ENCODE results near the gene RASGRP1.

GRCh38 chr15:38547255-38547997 is 17.2 kb downstream of the RASGRP1 start:
- TF ChIP-seq CTCF (IDR thresholded peaks at IDR 0.05) (no peak), EZH2 (IDR thresholded peaks at IDR 0.05; ENCODE audit: borderline replicate concordance, insufficient read depth, low read depth, low read length, poor library complexity, severe bottlenecking) (no peak)

Measured in B cell (primary cell).